Stimulated activated CD8-positive, alpha-beta memory T cell treated with anti-CD3 and anti-CD28 coated beads, Interleukin-15, amount 100 ng/mL, for 48 hours (primary cell): Measurements from ENCODE around the gene ACSM2B.
"Not testable (repeated sequence)": the region's sequence is repeated elsewhere in the genome, so short reads cannot be mapped to it uniquely, and the experiment has no call there.

ENCODE experiments used
- DNase-seq, 2 donors: peaks; one replicate each; pipeline ENCODE4 v3.0.0-alpha.2; 2020; ENCODE audit warnings: low read depth in 2 of 2

Gene ACSM2B

GRCh38 chr16:20532284-20532792, 43.8 kb downstream of the ACSM2B start:
- not testable (repeated sequence) for DNase-seq

- DNase-seq = not testable (repeated sequence)
These were observed 44.4 kb downstream of the ACSM2B start for GRCh38 chr16:20531795-20532194.

GRCh38 chr16:20520103-20520502, 56.1 kb downstream of the ACSM2B start:
- no peak for DNase-seq

- DNase-seq = no peak
These were observed 56.9 kb downstream of the ACSM2B start for GRCh38 chr16:20519231-20519630.

- DNase-seq = no peak
These were observed 59.0 kb downstream of the ACSM2B start for GRCh38 chr16:20517149-20517548.

- DNase-seq = no peak
These were observed 60.5 kb downstream of the ACSM2B start for GRCh38 chr16:20515688-20516090.

- no peak for DNase-seq
These were observed 65.8 kb downstream of the ACSM2B start for GRCh38 chr16:20510323-20510722.

GRCh38 chr16:20507280-20507679, 68.9 kb downstream of the ACSM2B start:
- no peak for DNase-seq

GRCh38 chr16:20504418-20504817, 71.7 kb downstream of the ACSM2B start:
- DNase-seq = no peak

GRCh38 chr16:20491448-20491847, 84.7 kb downstream of the ACSM2B start:
- not testable (repeated sequence) for DNase-seq

- DNase-seq = not testable (repeated sequence)
These were observed 85.2 kb downstream of the ACSM2B start for GRCh38 chr16:20490994-20491393.
